ENCODE results near the gene RIPOR3. TPM values are rescaled to one million over a fixed set of nuclear protein-coding genes. Genes with fewer than 3 reads are reported as not detected.

The RIPOR3 gene
- total and polyA plus RNA-seq, 2 experiments from 2014 or later = 5.6 to 5.7 TPM

DNA sequence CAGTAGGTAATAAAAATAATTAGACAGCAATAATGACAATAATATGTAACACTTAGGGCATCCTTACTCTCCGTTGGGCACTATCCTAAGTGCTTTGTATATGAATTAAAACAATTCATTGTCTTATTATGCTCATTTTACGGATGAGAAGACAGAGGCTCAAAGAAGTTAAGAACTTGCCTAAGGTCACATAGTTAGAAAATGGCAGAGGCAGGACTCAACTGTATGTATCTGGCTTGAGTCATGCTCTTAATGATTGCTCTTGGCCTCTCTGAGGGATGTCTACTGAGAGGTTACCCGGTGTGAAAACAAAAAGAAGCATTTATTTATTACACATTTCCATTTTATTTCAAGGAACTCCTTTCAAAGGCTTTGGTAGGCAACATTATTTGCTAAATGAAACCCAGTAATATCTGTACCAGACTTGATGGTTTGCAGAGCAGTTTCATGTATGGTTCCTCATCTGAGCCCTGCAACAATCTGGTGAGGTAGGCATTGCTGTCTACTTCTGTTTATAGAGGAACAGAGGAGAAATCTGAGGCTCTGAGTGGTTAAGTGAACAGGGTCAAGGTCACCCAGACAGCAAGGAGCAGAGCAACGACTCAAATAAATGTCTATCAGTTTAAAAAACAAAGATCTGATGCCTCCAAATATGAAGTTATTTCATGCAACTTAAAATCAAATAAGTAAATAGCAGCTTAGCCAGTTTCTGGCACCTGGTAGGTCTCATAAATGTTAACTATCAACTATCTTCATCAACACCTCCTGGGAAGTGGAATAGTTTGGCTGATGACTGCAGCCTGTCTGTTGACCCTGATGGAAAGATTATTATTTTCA is 35.8 kb upstream of the RIPOR3 start:
- H3K4me1 ChIP-seq (ENCODE audit: insufficient read depth) = peaks cover 49% of the 10 kb centered on the region
- DNase-seq (ENCODE audit: low spot score) = no peak
- TF ChIP-seq EZH2phosphoT487 (IDR thresholded peaks at IDR 0.05; ENCODE audit: low read depth, severe bottlenecking, unreplicated experiment) (no peak), EZH2 (IDR thresholded peaks at IDR 0.05; ENCODE audit: borderline replicate concordance) (no peak)
- TF ChIP-seq, protein P1, sequence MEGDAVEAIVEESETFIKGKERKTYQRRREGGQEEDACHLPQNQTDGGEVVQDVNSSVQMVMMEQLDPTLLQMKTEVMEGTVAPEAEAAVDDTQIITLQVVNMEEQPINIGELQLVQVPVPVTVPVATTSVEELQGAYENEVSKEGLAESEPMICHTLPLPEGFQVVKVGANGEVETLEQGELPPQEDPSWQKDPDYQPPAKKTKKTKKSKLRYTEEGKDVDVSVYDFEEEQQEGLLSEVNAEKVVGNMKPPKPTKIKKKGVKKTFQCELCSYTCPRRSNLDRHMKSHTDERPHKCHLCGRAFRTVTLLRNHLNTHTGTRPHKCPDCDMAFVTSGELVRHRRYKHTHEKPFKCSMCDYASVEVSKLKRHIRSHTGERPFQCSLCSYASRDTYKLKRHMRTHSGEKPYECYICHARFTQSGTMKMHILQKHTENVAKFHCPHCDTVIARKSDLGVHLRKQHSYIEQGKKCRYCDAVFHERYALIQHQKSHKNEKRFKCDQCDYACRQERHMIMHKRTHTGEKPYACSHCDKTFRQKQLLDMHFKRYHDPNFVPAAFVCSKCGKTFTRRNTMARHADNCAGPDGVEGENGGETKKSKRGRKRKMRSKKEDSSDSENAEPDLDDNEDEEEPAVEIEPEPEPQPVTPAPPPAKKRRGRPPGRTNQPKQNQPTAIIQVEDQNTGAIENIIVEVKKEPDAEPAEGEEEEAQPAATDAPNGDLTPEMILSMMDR (IDR thresholded peaks at IDR 0.05; ENCODE audit: poor library complexity) = no peak

DNA sequence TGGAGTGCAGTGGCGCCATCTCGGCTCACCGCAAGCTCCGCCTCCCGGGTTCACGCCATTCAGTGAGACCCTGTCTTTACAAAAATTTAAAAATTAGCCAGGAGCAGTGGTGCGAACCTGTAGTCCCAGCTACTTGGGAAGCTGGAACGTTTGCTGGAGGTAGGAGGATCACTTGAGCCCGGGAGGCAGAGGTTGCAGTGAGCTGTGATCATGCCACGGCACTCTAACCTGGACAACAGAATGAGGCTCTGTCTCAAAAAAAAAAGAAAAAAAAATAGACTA is 34.3 kb upstream of the RIPOR3 start:
- 79% methylated on average over 10 of the region's 10 CpGs for WGBS (ENCODE audit: low lambda C conversion rate, missing lambda C conversion rate)
- no peak for DNase-seq (ENCODE audit: low spot score)
- Histone ChIP-seq H2AFZ (no peak overlapping the region), H3K4me2 (peak overlapping the region; percentile 0), H3K27ac (peak overlapping the region; percentile 96), H3K4me3 (no peak overlapping the region), H3K9me3 (ENCODE audit: low read depth) (no peaks in the 10 kb centered on the region), H4K20me1 (ENCODE audit: insufficient read depth, poor library complexity, severe bottlenecking) (no peaks in the 10 kb centered on the region), H3K4me1 (ENCODE audit: insufficient read depth) (peaks cover 49% of the 10 kb centered on the region), H3K9me2 (replicated peaks; ENCODE audit: insufficient read depth) (no peaks in the 10 kb centered on the region), H3K79me2 (no peaks in the 10 kb centered on the region), H3K27me3 (no peaks in the 10 kb centered on the region), H3K36me3 (replicated peaks; ENCODE audit: insufficient read depth, low read depth) (no peaks in the 10 kb centered on the region)
- TF ChIP-seq EZH2phosphoT487 (IDR thresholded peaks at IDR 0.05; ENCODE audit: low read depth, severe bottlenecking, unreplicated experiment) = no peak

More for the DNA sequence above, 35.8 kb upstream of the RIPOR3 start:
- Histone ChIP-seq H2AFZ (no peak overlapping the region), H3K9me3 (ENCODE audit: low read depth) (no peaks in the 10 kb centered on the region), H4K20me1 (ENCODE audit: insufficient read depth, poor library complexity, severe bottlenecking) (no peaks in the 10 kb centered on the region), H3K27ac (peak overlapping the region; percentile 96), H3K4me3 (no peak overlapping the region), H3K79me2 (peaks cover 7% of the 10 kb centered on the region), H3K9me2 (replicated peaks; ENCODE audit: insufficient read depth) (no peaks in the 10 kb centered on the region), H3K4me2 (peak overlapping the region; percentile 60), H3K36me3 (replicated peaks; ENCODE audit: insufficient read depth, low read depth) (no peaks in the 10 kb centered on the region), H3K27me3 (no peaks in the 10 kb centered on the region)
- 68% methylated on average over 4 of the region's 4 CpGs for WGBS (ENCODE audit: low lambda C conversion rate, missing lambda C conversion rate)

DNA sequence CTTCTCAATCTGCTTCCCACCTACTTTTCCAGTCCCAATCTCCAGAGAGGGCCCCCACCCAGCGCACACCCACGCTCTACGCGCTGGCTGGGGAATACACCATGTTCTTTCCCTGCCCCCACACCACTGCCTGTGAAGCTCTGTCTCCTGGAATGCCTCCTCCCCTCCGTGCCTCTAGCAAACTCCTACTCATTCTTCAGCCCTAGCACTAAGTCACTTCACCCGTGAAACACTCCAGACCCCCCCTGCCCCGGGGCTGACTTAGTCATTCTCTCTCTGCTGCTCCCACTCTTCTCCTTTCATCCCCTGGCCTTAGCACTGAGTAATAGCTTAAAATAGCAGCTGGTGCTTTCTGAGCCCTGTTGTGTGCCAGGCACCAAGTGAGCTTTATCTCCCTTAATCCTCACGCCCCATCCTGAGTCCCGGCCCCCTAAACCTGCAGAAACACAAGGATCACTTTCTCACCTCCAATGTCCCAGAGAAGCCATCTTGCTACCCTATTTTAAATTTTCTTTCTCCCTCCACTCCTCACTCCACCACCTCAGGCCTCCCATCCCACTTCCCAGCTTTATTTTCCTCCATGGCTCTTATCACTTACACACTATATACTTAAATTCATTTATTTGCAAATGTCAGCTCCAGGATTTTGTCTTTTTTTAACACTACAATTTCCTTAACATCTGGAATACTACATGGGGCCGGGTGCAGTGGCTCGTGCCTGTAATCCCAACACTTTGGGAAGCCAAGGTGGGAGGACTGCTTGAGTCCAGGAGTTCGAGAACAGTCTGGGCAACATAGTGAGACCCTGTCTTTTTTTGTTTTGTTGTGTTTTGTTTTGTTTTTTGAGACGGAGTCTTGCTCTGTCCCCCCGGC is 33.7 kb upstream of the RIPOR3 start:
- no peaks in the 10 kb centered on the region for H3K79me2 ChIP-seq
- peak overlapping the region; percentile 96 for H3K27ac ChIP-seq
- no peak overlapping the region for H3K4me3 ChIP-seq
- no peak for TF ChIP-seq EZH2 (IDR thresholded peaks at IDR 0.05; ENCODE audit: borderline replicate concordance)
- TF ChIP-seq EZH2phosphoT487 (IDR thresholded peaks at IDR 0.05; ENCODE audit: low read depth, severe bottlenecking, unreplicated experiment) = no peak
- TF ChIP-seq, protein P1 (IDR thresholded peaks at IDR 0.05; ENCODE audit: poor library complexity) = no peak
- no peaks in the 10 kb centered on the region for H3K9me3 ChIP-seq (ENCODE audit: low read depth)
- DNase-seq (ENCODE audit: low spot score) = peak; percentile 94
- H3K36me3 ChIP-seq (replicated peaks; ENCODE audit: insufficient read depth, low read depth) = no peaks in the 10 kb centered on the region
- H4K20me1 ChIP-seq (ENCODE audit: insufficient read depth, poor library complexity, severe bottlenecking) = no peaks in the 10 kb centered on the region
- H3K4me1 ChIP-seq (ENCODE audit: insufficient read depth) = peaks cover 45% of the 10 kb centered on the region
- no peak overlapping the region for H2AFZ ChIP-seq
- no peaks in the 10 kb centered on the region for H3K27me3 ChIP-seq
- H3K9me2 ChIP-seq (replicated peaks; ENCODE audit: insufficient read depth) = no peaks in the 10 kb centered on the region
- peak overlapping the region; percentile 52 for H3K4me2 ChIP-seq
- WGBS (ENCODE audit: low lambda C conversion rate, missing lambda C conversion rate) = 33% methylated on average over 14 of the region's 14 CpGs

Data from hepatocyte (in vitro differentiated cells).